Fibroblast of the aortic adventitia (primary cell): ENCODE results near the gene FGF2. TPM values are rescaled to one million over a fixed set of nuclear protein-coding genes. Genes with fewer than 3 reads are reported as not detected.
A peak's percentile ranks its signal among the peaks of the same experiment; 100 is the strongest.
"Not testable (repeated sequence)": the region's sequence is repeated elsewhere in the genome, so short reads cannot be mapped to it uniquely, and the experiment has no call there.

ENCODE experiments used
- DNase-seq: peaks from one replicate; pipeline ENCODE4 v3.0.0-alpha.2; 2010; ENCODE audit warnings: low read depth
- H3K4me3 ChIP-seq: 2 replicates; pipeline ENCODE4 v1.5.1; 2011; ENCODE audit warnings: low read depth, mild to moderate bottlenecking, control low read depth, low read length, moderate library complexity
- CTCF ChIP-seq: IDR thresholded peaks from 2 replicates; pipeline ENCODE4 v1.5.1; 2011; ENCODE audit warnings: mild to moderate bottlenecking, low read length, control low read depth, inconsistent platforms; ENCODE audit not compliant: insufficient read depth
- total RNA-seq: library from RNA; depleted of rRNA; stranded (reverse); fragments of >200 nt; gene quantifications from 2 replicates; pipeline ENCODE4 v1.2.3, GENCODE V29; 2012; ENCODE audit warnings: low replicate concordance

FGF2 gene
- total RNA-seq, 1 donor = 79.5 TPM

GRCh38 chr4:122921971-122922876 lies 95.6 kb downstream of the FGF2 start, which contains the start of gene NUDT6:
NUDT6 (minus strand) TSS chr4:122922597; CDS start chr4:122922572, 25 bp downstream.
- peak within 1 kb of the TSS; percentile 85 for H3K4me3 ChIP-seq
- DNase-seq = peak; percentile 62
- no peak for TF ChIP-seq CTCF

GRCh38 chr4:122922877-122923511 lies 96.4 kb downstream of the FGF2 start:
- TF ChIP-seq CTCF = no peak
- peak overlapping the region; percentile 85 for H3K4me3 ChIP-seq
- DNase-seq = peak; percentile 83

- no peak overlapping the region for H3K4me3 ChIP-seq
- TF ChIP-seq CTCF = no peak
- no peak for DNase-seq
Observed at GRCh38 chr4:122928930-122929329, 102.3 kb downstream of the FGF2 start.

GRCh38 chr4:122930862-122931261 lies 104.2 kb downstream of the FGF2 start:
- TF ChIP-seq CTCF = peak; percentile 49
- DNase-seq = peak; percentile 57
- H3K4me3 ChIP-seq = no peak overlapping the region

GRCh38 chr4:122932763-122933162 lies 106.1 kb downstream of the FGF2 start:
- no peak for TF ChIP-seq CTCF
- DNase-seq = no peak
- H3K4me3 ChIP-seq = no peak overlapping the region

GRCh38 chr4:122945136-122945535 lies 118.5 kb downstream of the FGF2 start:
- H3K4me3 ChIP-seq, DNase-seq: not testable (repeated sequence)

GRCh38 chr4:122946142-122946541 lies 119.5 kb downstream of the FGF2 start:
- no peak overlapping the region for H3K4me3 ChIP-seq
- no peak for TF ChIP-seq CTCF
- DNase-seq = no peak

Other genes starting within 250 kb of the FGF2 start
- not detected in 2 replicates for gene IL21, start 205.8 kb upstream of the FGF2 start, total RNA-seq
- 2.0 and 5.8 TPM in 2 replicates for gene BBS12, start 94.1 kb upstream of the FGF2 start, total RNA-seq
- gene NUDT6, start 95.8 kb downstream of the FGF2 start, total RNA-seq = 8.5 and 12.8 TPM in 2 replicates